SU-DHL-6 (cell line): ENCODE measurements around the gene GRID1.

Experiments
- CTCF ChIP-seq: fragments of 200-600 bp; sonication (generic); IDR thresholded peaks from one replicate; pipeline ENCODE4 v1.5.1; 2017; ENCODE audit warnings: antibody characterized with exemption, mild to moderate bottlenecking, low read length, moderate library complexity; ENCODE audit not compliant: insufficient read depth, poor library complexity, severe bottlenecking
- EZH2phosphoT487 ChIP-seq: fragments of 200-600 bp; sonication (generic), shearing (Covaris generic); conservative IDR thresholded peaks from 2 replicates; pipeline ENCODE4 v1.6.1; 2018; ENCODE audit warnings: mild to moderate bottlenecking, antibody characterized with exemption, low read length, moderate library complexity, mixed read lengths

GRCh38 chr10:86058964-86059363 is 307.6 kb downstream of the GRID1 start:
- TF ChIP-seq CTCF, result no peak
- no peak for TF ChIP-seq EZH2phosphoT487
